ENCODE measurements around the gene P2RX5. TPM values are rescaled to one million over a fixed set of nuclear protein-coding genes. Genes with fewer than 3 reads are reported as not detected.

Gene P2RX5
- total RNA-seq, 1 donor from 2014 or later: 0.30 TPM

DNA sequence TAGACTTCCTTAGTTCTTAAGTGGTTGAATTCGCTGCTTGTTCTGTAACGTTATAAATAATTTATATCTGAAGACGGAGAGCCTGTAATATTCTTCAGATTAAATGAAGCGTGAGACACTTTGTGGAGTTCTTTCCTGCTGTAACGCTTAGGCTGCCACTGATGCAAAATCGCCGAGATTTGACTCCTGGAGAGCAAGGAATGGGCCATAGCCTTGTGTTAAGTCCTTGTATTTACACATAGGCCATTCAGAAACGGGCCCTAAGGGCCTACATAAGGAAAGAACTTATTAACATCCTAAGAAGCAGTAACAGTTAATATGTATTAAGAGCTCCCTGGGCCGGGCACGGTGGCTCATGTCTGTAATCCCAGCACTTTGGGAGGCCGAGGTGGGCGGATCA lies 26.4 kb downstream of the P2RX5 start:
- Mint-ChIP-seq H3K9me3 (ENCODE audit: low read depth) (no peaks in the 10 kb centered on the region), H3K4me3 (ENCODE audit: unreplicated experiment) (peak overlapping the region; percentile 91), H3K4me1 (ENCODE audit: low read depth) (peaks cover 37% of the 10 kb centered on the region), H3K36me3 (ENCODE audit: low read depth) (peaks cover 2% of the 10 kb centered on the region), H3K27ac (ENCODE audit: unreplicated experiment) (peak overlapping the region; percentile 74), H3K27me3 (ENCODE audit: low read depth) (no peaks in the 10 kb centered on the region)
- TF ChIP-seq, protein P1, sequence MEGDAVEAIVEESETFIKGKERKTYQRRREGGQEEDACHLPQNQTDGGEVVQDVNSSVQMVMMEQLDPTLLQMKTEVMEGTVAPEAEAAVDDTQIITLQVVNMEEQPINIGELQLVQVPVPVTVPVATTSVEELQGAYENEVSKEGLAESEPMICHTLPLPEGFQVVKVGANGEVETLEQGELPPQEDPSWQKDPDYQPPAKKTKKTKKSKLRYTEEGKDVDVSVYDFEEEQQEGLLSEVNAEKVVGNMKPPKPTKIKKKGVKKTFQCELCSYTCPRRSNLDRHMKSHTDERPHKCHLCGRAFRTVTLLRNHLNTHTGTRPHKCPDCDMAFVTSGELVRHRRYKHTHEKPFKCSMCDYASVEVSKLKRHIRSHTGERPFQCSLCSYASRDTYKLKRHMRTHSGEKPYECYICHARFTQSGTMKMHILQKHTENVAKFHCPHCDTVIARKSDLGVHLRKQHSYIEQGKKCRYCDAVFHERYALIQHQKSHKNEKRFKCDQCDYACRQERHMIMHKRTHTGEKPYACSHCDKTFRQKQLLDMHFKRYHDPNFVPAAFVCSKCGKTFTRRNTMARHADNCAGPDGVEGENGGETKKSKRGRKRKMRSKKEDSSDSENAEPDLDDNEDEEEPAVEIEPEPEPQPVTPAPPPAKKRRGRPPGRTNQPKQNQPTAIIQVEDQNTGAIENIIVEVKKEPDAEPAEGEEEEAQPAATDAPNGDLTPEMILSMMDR (IDR thresholded peaks at IDR 0.05): no peak
- DNase-seq (ENCODE audit: low spot score): no peak

DNA sequence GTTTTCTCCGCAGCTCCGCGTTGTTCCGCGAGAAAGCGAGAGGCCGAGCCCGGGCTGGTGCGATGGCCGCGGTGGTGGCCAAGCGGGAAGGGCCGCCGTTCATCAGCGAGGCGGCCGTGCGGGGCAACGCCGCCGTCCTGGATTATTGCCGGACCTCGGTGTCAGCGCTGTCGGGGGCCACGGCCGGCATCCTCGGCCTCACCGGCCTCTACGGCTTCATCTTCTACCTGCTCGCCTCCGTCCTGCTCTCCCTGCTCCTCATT lies 26.9 kb downstream of the P2RX5 start:
- Mint-ChIP-seq H3K4me1 (ENCODE audit: low read depth) (peaks cover 37% of the 10 kb centered on the region), H3K9me3 (ENCODE audit: low read depth) (no peaks in the 10 kb centered on the region), H3K36me3 (ENCODE audit: low read depth) (peaks cover 2% of the 10 kb centered on the region), H3K27ac (ENCODE audit: unreplicated experiment) (peak overlapping the region; percentile 74), H3K4me3 (ENCODE audit: unreplicated experiment) (peak overlapping the region; percentile 91), H3K27me3 (ENCODE audit: low read depth) (no peaks in the 10 kb centered on the region)
- TF ChIP-seq, protein P1 (IDR thresholded peaks at IDR 0.05): no peak
- DNase-seq (ENCODE audit: low spot score): no peak

DNA sequence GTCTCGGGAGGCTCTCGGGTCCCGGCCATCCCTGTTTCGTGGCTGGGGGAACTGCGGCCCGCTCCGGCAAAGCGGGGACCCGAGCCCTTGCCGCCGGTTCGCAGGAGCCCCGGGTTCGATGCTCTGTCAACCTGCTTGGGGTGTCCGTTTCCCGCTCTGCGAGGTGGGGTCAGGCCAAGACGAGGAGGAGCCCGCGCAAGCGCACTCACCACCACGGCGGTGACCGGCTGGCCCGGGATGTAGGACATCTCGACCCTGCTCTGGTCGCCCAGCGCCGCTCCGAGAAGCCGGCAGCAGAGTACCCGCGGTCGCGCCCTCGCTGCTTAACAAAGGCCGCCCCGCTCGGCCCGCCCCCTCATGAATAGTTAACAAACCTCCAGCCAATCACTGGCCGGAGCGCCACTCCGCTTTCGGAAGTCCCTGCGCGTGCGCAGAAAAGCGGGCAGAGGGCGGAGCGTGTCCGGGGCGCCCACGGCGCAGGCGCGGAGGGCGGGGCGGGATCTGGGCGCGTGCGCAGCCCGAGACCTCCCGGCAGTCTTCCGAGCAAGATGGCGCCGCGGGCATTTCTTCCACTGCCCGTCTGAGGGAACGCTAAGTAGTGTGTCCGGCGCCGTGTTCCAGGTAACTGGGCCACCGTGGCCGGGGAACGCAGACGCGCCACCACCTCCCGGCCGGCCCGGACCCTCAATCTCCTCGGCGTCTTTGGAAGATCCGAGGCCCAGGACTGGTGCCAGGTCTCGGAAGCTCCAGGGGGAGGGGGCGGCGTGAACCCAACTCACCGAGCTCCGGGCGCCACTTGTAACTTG lies 27.5 kb downstream of the P2RX5 start, which contains the start of the genes EMC6 and TAX1BP3:
Gene EMC6, plus strand, starts transcription at position 534 of the 806 bp plus-strand sequence. CDS start 335 bp downstream, outside the sequence.
Gene TAX1BP3, minus strand, starts transcription at position 300 of the 806 bp plus-strand sequence. Its CDS starts 52 bp downstream, at position 248.
- DNase-seq (ENCODE audit: low spot score): peak; percentile 99
- TF ChIP-seq, protein P1 (IDR thresholded peaks at IDR 0.05): no peak

DNA sequence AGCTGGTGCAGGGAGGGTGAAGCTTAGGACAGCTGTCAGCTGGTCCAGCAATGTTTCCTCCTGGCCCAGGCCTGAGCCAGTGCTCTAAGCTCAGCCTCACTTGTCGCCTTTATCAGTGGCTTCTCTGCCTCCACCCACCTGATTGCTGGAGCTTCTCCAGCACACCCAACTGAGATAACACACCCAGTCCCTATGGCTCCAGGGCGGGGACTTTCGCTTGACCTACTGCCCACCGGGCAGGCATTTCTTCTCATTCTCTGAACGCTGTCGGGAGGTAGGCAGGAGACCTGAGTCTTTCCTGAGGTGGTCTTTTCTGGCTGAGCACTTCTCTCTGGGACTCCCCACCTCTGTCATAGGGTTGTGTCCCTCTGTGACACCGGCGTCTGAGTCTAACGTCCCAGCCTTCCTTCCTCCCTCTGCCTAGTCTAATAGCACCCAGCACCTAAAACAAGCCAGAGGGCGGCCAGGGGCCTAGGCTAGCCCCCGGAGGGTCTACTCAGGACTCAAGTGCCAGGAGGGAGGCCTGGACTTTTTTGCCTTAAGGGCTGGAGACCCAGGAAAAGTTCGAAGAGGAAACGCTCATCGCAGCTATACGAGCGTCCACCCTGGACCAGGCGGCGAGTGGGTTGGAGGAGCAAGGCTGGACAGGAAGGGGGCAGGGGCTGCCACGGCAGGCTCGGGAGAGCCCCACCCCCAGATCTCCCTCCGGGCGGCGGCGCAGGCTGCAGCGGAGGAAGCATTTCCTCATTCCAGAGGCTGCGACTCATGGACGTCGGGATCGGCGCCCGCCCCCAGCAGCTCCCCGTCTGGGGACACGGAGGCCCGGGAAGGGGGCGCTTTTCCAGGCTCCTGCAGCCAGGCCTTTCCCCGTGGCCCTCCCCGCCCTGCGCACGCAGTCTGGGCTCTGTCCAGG lies 28.3 kb downstream of the P2RX5 start:
- H3K4me1 Mint-ChIP-seq (ENCODE audit: low read depth): peaks cover 37% of the 10 kb centered on the region
- H3K27ac Mint-ChIP-seq (ENCODE audit: unreplicated experiment): peak overlapping the region; percentile 95
- H3K9me3 Mint-ChIP-seq (ENCODE audit: low read depth): no peaks in the 10 kb centered on the region
- H3K27me3 Mint-ChIP-seq (ENCODE audit: low read depth): no peaks in the 10 kb centered on the region
- TF ChIP-seq, protein P1 (IDR thresholded peaks at IDR 0.05): peak; percentile 43
- peak overlapping the region; percentile 91 for H3K4me3 Mint-ChIP-seq (ENCODE audit: unreplicated experiment)
- DNase-seq (ENCODE audit: low spot score): no peak
- H3K36me3 Mint-ChIP-seq (ENCODE audit: low read depth): peaks cover 5% of the 10 kb centered on the region

More for the DNA sequence above, 27.5 kb downstream of the P2RX5 start, which contains the start of the genes EMC6 and TAX1BP3:
- Mint-ChIP-seq H3K27me3 (ENCODE audit: low read depth) (no peaks in the 10 kb centered on the region), H3K4me1 (ENCODE audit: low read depth) (peaks cover 37% of the 10 kb centered on the region), H3K9me3 (ENCODE audit: low read depth) (no peaks in the 10 kb centered on the region), H3K4me3 (ENCODE audit: unreplicated experiment) (peak within 1 kb of the TSS; percentile 91), H3K27ac (ENCODE audit: unreplicated experiment) (peak within 1 kb of the TSS; percentile 95), H3K36me3 (ENCODE audit: low read depth) (peaks cover 2% of the 10 kb centered on the region)

DNA sequence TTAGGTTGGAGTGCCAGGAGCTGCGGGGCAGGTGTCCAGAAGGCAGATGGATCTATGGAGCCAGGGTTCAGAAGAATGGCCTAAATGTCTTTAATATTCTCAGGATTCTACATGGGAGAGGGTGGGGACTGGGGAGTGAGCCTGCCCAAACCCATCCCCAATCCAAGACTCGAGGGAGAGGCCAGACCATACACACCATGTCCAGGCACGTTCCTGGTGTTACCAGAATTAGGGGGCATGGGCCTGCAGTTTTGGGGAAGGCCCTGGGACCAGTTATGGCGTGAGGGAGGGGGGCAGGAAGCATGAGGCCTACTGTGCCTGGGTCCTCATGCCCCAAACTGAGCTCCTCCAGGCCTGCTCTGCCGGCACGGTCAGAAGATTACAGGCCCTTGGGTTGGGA lies 29.4 kb downstream of the P2RX5 start:
- H3K27me3 Mint-ChIP-seq (ENCODE audit: low read depth): no peaks in the 10 kb centered on the region
- TF ChIP-seq, protein P1 (IDR thresholded peaks at IDR 0.05): no peak
- peaks cover 7% of the 10 kb centered on the region for H3K36me3 Mint-ChIP-seq (ENCODE audit: low read depth)
- H3K4me3 Mint-ChIP-seq (ENCODE audit: unreplicated experiment): peak overlapping the region; percentile 91
- peaks cover 37% of the 10 kb centered on the region for H3K4me1 Mint-ChIP-seq (ENCODE audit: low read depth)
- DNase-seq (ENCODE audit: low spot score): no peak
- no peaks in the 10 kb centered on the region for H3K9me3 Mint-ChIP-seq (ENCODE audit: low read depth)
- peak overlapping the region; percentile 92 for H3K27ac Mint-ChIP-seq (ENCODE audit: unreplicated experiment)
